ENCODE results near the gene CHEK1.
A peak's percentile ranks its signal among the peaks of the same experiment; 100 is the strongest.
"Not testable (repeated sequence)": the region's sequence is repeated elsewhere in the genome, so short reads cannot be mapped to it uniquely, and the experiment has no call there.

CHEK1 gene

DNA sequence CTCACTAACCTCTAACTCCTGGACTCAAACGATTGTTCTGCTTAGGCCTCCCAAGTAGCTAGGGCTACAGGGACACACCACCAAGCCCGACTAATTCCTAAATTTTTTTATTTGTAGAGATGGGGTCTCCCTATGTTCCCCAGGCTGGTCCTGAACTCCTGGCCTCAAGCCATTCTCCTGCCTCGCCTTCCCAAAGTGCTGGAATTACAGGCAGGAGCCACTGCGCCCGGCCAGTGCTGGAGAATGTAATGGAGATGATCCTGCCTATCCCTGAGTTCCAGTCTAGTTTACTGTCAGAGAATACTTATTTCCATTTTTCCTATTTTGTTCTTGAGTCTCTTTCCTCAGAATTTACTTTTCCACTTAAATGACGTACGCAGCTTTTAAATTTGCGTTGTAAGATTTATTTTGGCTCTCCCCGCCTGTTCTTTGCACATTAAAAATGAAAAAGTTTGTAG, at the start of gene CHEK1:
Gene CHEK1, plus strand, starts transcription at position 408 of the 458 bp plus-strand sequence. CDS start 1,606 bp downstream, outside the sequence.
- no peak for DNase-seq

DNA sequence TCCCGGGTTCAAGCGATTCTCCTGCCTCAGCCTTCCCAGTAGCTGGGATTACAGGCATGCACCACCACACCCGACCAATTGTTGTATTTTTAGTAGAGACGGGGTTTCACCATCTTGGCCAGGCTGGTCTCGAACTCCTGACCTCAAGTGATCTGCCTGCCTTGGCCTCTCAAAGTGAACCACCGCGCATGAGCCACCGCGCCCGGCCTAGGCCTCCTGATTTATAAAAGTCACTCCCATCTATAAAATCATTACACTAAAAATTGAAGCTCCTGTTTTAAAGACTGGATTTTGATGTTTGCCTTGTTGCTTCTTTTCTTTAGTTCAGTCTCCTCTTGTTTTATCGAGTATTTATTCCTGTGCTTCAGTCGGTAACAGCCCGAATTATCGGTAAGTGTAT, 47.8 kb upstream of the CHEK1 start:
- not testable (repeated sequence) for DNase-seq

DNA sequence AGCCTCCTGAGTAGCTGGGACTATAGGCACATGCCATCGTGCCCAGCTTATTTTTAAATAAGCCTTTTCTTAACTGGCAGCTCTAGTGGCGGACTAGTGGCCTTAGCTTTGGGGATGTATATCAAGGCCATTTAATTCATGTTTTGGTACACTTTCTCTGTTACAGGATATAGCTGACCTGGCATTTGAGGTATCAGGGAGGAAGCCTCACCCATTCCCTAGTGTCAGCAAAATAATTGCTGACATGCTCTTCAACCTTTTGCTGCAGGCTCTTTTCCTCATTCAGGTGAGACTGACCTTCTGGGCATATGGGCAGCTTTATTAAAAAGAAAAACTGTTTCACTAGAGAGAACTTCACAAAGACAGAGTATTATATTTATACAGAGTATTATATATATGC, 46.2 kb upstream of the CHEK1 start:
- no peak for DNase-seq

DNA sequence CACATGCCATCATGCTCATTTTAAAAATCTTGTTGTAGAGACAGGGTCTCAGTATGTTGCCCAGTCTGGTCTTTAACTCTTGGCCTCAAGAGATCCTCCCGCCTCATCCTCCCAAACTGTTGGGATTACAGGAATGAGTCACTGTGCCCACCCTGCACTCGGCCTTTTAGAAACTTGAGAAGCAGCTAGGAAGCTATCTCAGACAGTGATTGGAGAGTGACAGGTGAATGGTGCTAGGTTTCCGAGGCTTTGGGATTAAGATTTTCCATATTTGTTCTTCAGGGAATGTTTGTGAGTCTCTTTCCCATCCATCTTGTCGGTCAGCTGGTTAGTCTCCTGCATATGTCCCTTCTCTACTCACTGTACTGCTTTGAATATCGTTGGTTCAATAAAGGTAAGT, 45.2 kb upstream of the CHEK1 start:
- DNase-seq, result no peak

DNA sequence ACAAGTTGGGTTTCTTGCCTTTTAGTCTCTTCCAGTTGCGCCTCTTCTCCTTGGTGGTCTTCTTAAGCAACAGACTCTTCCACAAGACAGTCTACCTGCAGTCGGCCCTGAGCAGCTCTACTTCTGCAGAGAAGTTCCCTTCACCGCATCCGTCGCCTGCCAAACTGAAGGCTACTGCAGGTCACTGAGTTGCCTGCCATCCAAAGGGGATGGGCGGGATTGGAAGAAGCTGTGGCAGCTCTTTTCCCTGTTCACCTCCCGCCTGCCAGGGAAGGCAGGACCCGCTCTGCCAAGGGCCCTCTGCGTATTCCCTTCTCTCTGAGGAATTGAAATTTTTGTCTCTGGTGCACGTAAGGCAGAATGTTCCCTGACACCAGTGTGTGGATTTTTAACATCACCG, 41.5 kb upstream of the CHEK1 start:
- DNase-seq, result no peak

DNA sequence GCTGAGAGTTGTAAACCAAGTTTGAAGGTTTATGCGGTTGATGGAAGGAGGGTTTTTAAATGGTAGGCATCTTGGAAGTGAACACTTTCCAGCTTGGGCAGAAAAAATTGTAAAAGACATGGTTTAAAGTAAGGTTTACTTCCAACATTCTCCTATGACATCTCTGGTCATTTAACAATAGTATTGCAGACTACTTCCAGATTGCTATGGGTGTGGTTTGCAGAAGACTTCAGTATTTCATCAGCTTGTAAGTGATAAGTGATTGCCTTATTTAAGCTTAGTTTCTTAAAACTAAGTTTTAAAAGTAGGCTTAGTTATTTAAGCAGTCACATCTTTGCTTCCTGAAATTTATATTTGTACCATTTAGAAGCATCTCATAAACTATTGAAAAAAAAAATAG, 39.5 kb upstream of the CHEK1 start:
- no peak for DNase-seq

DNA sequence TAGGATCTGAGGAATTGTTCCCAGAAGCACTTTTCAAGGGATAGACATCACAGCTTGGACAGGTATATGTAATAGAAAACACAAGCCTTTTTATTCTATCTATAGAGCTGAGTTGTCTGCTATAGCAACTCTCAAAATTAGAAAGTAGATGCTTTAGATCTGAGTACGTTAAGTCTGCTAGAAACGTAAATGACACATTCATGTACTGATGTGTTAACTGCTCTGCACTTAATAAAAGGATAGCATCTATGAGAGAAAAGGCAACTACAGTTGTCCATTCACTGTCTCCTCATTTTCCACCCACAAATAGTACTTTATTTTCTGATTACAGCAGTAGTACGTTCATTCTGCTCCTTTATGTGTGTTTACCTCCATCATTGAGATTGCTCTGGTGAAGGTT, 38.3 kb upstream of the CHEK1 start:
- DNase-seq, result no peak

DNA sequence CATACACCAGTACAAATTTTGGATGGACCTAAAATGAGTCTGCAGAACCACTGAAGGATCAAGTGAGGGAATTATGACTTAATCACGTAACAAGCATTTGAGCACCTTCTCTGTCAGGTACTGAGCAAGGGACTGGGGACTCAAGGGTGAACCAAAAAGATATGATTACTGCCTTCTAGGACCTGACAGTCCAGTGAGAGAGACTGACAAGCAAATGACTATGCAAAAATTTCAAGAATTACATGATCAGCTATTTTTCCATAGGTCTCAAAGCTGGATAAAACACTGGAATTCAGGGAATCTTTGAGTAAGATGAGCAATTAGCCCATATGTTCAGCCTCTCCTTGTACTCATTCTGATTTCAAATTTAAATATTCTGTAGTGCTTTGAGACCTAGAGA, 37.5 kb upstream of the CHEK1 start:
- DNase-seq, result no peak

DNA sequence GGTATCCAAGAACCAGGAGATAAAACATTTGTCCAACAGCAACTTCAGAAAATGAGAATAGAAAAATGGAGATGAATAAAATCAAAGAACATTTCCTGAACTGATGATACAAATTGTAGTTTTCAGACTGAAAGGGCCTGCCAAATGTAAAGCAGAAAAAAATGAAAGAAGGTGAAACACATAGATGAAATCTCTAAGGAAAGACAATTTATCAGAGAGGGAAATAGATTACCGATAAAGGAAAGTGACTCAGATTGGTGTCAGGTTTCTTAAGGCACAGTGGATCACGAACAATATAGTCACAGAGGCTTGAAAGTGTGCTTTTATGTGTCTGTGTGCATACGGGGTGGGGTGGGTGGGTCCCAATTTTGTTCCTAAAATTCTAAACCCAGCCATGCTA, 36.5 kb upstream of the CHEK1 start:
- peak; percentile 19 for DNase-seq

DNA sequence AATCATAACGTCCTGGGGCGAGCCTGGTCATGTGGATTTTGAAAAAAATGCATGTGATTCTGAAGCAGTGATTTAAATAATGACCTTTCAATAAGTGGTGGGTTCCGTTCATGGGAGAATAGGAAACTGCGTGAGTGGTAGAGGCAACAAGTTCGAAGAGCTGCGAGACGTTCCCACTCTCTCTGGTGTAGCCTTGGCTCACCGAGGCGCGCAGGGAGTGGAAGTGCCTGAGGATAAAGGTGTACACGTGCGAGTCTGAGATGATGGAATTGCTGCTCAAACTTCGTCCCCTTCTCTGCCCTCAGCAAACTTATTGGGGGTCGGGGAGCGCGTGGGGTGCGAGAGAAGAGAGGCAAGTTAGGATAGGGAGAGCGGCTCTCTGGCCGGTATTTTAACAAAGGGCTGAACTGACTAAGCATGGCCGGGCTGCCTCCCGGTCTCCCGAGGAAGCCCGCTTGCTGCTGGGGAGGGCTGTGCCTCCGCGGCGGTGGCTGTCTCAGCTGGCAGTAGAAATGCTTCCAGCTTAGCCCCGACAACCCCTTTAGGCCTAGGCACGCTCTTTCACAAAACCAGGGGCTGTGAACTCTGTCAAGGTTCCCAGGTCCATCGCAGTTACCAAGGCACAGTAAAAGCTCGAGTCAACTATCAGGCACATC, 33.2 kb upstream of the CHEK1 start:
- peak; percentile 46 for DNase-seq

DNA sequence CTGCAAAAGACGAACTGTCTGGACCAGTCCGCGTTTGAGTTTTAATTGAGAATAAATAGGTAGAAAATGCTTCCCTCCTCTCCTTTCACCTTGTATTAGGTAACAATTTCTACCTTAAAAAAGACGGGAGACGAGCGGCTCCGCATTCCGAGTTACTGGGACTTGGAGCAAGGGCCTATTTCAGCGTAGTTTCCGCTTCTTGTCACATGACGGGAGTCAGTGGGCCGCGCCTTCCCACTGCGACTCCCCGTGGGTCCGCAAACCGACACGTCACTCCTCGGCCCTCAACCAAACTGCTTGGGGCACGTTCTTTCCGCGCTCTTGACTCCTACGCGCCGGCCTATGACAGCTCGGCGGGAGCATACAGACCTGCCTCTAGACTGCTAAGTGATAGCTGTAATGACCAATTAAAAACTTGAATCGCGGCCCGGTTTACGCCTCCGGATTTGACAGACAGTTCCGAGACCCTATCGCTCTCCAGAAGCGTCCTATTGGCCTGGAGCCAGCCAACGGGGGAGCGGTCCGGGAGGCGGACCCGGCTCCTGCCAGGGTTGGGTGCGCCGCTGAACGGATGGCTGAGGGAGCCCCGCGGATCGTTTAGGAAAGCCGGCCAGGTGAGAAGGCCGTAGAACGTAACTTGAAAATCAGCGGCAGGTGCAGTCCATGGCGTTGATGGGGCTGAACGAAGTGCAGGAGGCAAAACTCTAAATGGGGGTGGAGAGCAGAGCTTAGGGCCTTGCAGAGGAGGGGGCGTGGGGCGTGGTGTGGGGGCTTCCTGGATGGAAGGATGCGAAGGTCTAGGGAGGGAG, 32.5 kb upstream of the CHEK1 start, which contains the start of gene STT3A:
Gene STT3A, plus strand, starts transcription at position 548 of the 809 bp plus-strand sequence. CDS start 3,064 bp downstream, outside the sequence.
- peak; percentile 100 for DNase-seq

DNA sequence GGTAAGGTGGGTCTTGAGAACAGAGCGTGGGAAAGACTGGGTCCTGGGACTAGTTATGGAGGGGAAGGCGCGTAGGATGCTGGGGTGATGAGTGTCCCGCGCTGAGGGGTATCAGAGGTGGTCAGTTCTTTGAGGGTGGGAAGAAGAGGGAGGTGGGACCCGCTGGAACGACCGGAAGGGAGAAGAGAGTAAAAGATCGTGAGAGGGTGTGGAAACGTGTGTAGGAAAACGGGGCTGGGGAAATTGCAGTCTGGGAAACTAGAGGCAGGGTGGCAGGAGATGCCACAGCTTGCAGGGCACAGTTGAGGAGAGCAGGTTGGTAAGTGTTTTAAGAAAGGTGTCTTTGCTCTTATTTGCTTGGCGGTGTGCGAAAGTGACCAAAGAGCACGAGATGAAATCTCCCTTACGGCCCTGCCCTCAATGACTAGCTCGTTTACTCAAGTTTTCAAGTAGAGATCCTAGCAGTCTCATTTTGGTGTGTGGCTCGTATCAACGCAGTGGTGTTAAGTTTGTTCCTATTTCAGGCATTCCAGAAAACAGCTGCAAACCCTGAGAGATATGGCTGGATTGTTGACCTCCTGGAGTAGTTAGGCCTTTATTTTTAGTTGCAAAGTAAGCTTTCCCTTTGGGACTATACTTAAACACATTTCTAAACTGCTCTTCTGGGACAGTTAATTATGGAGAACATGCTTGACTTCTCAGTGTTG, 31.7 kb upstream of the CHEK1 start:
- DNase-seq, result peak; percentile 68

DNA sequence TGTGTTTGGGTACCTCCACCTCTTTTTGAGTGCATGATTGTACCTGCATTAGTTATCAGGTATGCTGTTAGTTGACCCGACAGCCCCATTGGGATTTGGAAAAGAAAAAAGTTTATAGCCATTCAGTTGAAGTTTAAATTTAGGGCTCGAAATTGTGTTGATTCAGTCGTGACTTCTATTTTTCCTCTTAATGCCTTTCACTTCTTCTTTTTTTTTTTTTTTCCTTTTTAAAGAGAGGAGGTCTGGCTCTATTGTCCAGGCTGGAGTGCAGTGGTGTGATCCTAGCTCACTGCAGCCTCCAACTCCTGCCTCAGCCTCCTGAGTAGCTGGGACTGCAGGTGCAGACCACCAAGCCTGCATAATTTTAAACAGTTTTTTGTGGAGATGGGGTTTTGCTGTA, 30.0 kb upstream of the CHEK1 start:
- DNase-seq, result no peak

DNA sequence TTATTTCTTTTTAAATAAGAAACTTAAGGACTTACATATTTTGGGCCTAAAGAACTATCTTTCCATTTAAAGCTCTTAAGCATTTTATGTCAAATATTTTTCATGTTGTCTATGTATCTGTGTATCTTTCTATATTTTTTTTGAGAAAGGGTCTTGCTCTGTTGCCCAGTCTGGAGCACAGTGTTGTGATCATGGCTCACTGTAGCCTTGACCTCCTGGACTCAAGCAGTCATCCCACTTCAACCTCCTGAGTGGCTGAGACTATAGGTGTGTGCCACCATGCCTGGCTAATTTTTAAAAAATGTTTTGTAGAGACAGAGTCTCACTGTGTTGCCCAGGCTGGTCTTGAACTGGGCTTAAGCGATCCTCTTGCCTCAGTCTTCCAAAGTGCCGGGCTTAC, 24.3 kb upstream of the CHEK1 start:
- DNase-seq, result no peak

DNA sequence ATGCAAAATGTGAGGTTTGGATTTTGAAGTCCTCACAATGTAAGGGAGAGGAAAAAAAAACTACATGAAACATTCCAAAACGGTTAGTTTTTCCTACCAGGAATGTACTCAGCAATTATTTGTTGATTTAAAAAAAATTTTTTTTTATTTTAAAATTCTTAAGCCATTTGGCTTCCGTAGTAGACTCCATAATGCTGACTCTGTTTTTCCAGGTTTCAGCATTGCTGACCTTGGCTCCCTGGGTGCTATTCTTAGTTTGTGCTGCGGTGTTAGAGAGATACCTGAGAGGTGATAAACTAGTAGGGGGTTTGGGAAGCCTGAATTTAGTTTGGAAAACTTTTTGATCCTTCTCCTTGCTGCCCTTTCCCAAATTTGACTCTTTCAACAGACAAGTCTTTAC, 21.8 kb upstream of the CHEK1 start:
- peak; percentile 37 for DNase-seq

DNA sequence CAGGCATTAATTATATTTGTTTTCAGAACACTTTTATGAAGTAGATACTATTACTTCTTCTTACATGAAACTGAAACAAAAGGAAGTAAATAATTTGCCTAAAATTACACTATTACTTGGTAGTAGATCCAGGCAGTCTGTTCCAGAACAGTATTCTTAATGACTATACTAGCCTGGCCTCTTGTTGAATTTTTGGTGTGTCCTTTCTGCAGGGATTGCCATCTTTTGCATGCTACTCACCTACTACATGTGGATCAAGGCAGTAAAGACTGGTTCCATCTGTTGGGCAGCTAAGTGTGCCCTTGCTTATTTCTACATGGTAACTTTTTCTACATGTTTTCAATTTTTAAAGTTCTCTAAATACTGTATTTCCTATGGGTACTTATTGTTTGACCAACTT, 19.5 kb upstream of the CHEK1 start:
- DNase-seq, result no peak

DNA sequence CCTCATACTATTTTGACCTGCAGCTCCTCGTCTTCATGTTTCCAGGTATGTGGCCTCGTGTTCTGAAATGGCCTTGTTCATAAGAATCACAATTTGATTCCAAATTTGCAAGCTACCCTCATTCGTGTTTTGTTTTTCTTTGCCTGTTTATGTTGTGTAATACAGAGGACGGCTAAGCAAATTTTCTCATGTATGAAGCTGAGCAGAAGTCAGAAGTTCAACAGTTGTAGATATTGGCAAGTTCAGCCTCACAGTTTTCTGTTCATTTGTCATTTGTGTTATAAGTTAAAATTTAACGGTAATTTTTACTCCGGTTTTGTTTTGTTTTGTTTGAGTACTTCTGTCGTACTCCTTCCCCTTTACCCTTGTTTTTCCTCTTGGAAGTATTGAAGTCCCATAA, 15.4 kb upstream of the CHEK1 start:
- no peak for DNase-seq

DNA sequence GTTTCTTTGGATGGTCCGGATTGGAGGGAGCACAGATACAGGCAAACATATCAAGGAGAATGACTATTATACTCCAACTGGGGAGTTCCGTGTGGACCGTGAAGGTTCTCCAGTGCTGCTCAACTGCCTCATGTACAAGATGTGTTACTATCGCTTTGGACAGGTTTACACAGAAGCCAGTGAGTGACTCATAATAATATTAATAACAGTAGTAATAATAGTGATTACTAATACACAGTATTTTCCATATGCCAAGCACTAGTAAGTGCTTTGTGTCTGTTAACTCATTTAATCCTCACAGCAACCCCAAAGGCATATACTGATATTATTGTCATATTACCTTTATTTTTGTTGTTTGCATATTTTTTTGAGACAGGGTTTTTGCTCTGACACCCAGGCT, 6.6 kb upstream of the CHEK1 start:
- no peak for DNase-seq

DNA sequence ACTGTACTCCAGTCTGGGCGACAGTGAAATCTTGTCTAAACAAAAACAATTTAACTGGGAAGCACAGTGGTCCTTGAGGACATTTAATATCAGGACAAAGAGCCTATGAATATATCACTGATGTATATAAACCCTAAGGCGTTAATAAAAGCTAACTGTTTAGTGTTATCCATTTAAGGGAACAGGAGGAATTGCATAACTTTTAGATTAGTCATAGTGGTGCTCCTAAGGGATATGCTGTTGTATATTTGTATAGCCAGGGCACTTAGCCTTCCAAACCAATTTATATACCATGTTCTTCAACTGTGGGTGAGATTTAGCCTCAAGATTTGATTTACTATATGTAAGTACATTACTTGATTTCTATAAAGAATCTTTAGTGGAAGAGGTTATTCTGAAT, 3.0 kb upstream of the CHEK1 start:
- DNase-seq, result peak; percentile 78

DNA sequence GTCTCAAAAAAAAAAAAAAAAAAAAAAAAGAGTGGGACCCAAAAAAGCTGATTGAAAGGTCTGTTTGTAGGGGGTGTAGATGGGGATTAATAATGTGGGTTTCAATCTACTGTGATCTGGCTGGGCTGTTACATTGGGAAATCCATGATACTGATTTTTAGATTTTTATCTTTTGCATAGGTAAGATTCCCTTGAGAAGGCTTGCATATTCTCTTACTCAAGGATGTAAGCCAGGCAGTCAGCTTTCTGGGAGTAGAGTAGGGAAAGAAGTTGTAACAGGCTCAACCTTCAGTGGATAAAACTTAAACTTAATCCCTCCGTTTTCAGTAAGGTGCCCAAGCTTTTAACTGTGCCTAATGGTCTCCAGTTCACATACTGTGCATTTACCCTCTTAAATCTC, 1.9 kb upstream of the CHEK1 start:
- no peak for DNase-seq

DNA sequence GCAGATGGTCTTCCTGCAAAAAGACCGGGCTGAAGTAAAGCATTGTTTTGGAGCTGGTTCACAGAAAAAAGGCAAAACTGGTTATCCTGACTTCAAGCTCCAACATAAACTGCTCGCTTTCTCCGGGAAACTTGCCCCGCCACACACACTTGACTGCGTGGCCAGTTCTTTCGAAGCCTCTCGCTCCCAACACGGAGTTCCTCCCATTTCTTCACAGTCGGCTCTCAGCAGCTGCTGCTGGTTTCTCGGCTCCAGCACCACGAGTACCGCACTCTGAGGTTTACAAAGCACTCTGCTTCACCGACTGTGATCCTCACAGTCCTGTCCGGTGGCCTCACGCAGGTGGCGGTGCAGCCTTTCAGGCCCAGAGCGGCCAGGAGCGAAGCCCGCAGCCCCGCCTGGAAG, 264 bp downstream of the CHEK1 start:
- DNase-seq, result no peak

DNA sequence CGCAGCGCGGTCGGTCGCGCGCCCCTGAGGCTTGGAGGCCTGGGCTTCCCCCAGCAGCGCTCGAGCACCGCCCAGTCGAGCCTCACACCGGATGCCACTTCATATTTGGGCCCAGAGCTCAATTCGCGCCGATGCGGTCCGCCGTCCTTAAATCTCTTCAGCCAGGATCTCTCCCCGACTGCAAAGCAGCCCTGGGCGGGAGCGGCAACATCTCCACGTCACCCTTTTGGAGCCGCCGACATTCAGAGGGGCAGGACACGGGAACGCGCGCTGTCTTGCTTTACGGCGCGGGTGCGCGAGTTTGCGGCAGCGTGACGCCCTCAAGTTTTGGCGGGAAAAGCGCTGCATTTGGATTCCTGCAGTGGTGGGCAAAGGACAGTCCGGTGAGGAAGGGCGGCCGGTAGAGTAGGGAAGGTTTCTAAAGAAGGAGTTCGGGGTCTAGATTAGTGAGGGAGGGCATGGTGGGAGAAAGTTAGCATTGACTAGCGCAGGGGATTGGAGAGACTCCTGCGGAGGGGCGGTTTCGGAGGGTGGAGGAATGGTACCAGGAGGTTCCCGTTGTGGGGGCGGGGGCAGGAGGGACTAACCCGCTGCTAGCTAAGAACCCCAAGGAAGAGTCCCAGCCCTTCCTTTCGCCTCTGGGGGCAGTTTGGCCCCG, 796 bp downstream of the CHEK1 start:
- DNase-seq, result peak; percentile 93

DNA sequence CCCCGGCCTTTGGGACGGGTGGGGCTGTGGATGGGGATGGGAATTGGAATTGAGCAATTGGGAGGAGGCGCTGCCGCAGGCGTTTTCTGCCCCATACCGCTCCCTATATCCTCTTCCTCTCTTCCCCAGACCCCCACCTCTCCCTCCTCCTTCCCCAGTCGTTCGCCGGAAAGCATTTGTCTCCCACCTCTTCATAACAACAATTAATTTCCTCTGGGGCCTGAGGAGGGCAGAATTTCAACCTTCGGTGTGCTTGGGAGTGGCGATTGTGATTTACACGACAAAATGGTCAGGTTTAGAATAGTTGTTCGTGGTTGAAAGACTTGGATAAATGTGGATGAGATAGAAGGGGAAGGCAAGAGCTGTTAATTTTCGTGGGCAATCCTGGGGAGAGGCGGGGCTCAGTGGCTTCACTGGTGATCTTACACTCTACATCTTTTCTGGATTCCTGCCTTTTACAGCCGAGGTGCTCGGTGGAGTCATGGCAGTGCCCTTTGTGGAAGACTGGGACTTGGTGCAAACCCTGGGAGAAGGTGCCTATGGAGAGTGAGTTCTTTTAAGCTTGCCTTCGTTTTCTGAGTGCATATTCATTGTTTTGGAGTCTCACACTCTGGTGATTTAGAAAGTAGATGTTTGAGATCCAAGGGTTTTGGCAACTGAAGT, 1.5 kb downstream of the CHEK1 start:
- peak; percentile 98 for DNase-seq
